ENCODE results near the gene OSTF1. TPM values are rescaled to one million over a fixed set of nuclear protein-coding genes. Genes with fewer than 3 reads are reported as not detected.

Gene OSTF1
- total RNA-seq, 4 donors from 2014 or later: 21.6 to 44.6 (median 32.9) TPM

- Histone ChIP-seq H3K27me3 (no peaks in the 10 kb centered on the region), H3K27ac (no peak overlapping the region), H3K4me3 (no peak overlapping the region), H3K36me3 (peaks cover 0 to 54% (median 0%) of the 10 kb centered on the region in 3 donors), H3K4me1 (no peaks in the 10 kb centered on the region), H3K9me3 (no peaks in the 10 kb centered on the region)
- no peak for DNase-seq
- TF ChIP-seq CTCF (IDR thresholded peaks at IDR 0.05) (no peak), POLR2A (IDR thresholded peaks at IDR 0.05) (no peak)
These were observed 43.4 kb downstream of the OSTF1 start for GRCh38 chr9:75131700-75132099.

- Histone ChIP-seq H3K27me3 (no peaks in the 10 kb centered on the region), H3K36me3 (peaks cover 0 to 58% (median 0%) of the 10 kb centered on the region in 3 donors), H3K27ac (no peak overlapping the region), H3K4me3 (no peak overlapping the region), H3K9me3 (no peaks in the 10 kb centered on the region), H3K4me1 (no peaks in the 10 kb centered on the region)
- no peak for DNase-seq
- TF ChIP-seq POLR2A (IDR thresholded peaks at IDR 0.05): no peak
- no peak for TF ChIP-seq CTCF (IDR thresholded peaks at IDR 0.05)
These were observed 43.9 kb downstream of the OSTF1 start for GRCh38 chr9:75132244-75132643.

- no peaks in the 10 kb centered on the region for H3K27me3 ChIP-seq
- H3K9me3 ChIP-seq: no peaks in the 10 kb centered on the region
- no peak overlapping the region for H3K27ac ChIP-seq
- peaks cover 0 to 63% (median 0%) of the 10 kb centered on the region in 3 donors for H3K36me3 ChIP-seq
- no peak for TF ChIP-seq CTCF (IDR thresholded peaks at IDR 0.05)
- no peak for TF ChIP-seq POLR2A (IDR thresholded peaks at IDR 0.05)
- no peaks in the 10 kb centered on the region for H3K4me1 ChIP-seq
- no peak for DNase-seq
- H3K4me3 ChIP-seq: no peak overlapping the region
These were observed 45.1 kb downstream of the OSTF1 start for GRCh38 chr9:75133396-75133795.

- Histone ChIP-seq H3K4me3 (no peak overlapping the region), H3K4me1 (no peaks in the 10 kb centered on the region), H3K27me3 (no peaks in the 10 kb centered on the region), H3K9me3 (no peaks in the 10 kb centered on the region), H3K36me3 (peaks cover 0 to 68% (median 0%) of the 10 kb centered on the region in 3 donors), H3K27ac (no peak overlapping the region)
- DNase-seq: no peak
- no peak for TF ChIP-seq POLR2A (IDR thresholded peaks at IDR 0.05)
- no peak for TF ChIP-seq CTCF (IDR thresholded peaks at IDR 0.05)
These were observed 46.2 kb downstream of the OSTF1 start for GRCh38 chr9:75134495-75134894.

GRCh38 chr9:75138260-75139040 is 50.1 kb downstream of the OSTF1 start:
- TF ChIP-seq CTCF (IDR thresholded peaks at IDR 0.05) (no peak), POLR2A (IDR thresholded peaks at IDR 0.05) (no peak)
- no peaks in the 10 kb centered on the region for H3K9me3 ChIP-seq
- H3K27me3 ChIP-seq: no peaks in the 10 kb centered on the region
- peaks cover 0 to 68% (median 0%) of the 10 kb centered on the region in 3 donors for H3K36me3 ChIP-seq
- no peak overlapping the region for H3K4me3 ChIP-seq
- no peak for DNase-seq
- H3K27ac ChIP-seq: peak overlapping the region in 1 of 4 donors; percentile 6
- peaks cover 0 to 3% (median 0%) of the 10 kb centered on the region in 4 donors for H3K4me1 ChIP-seq

Data from Peyer's patch (tissue), 4 donors.